ENCODE data around the gene BCAR1. TPM values are rescaled to one million over a fixed set of nuclear protein-coding genes. Genes with fewer than 3 reads are reported as not detected.
"Not testable (repeated sequence)": the region's sequence is repeated elsewhere in the genome, so short reads cannot be mapped to it uniquely, and the experiment has no call there.

The BCAR1 gene
- polyA plus RNA-seq, 6 donors from 2014 or later: not detected

DNA sequence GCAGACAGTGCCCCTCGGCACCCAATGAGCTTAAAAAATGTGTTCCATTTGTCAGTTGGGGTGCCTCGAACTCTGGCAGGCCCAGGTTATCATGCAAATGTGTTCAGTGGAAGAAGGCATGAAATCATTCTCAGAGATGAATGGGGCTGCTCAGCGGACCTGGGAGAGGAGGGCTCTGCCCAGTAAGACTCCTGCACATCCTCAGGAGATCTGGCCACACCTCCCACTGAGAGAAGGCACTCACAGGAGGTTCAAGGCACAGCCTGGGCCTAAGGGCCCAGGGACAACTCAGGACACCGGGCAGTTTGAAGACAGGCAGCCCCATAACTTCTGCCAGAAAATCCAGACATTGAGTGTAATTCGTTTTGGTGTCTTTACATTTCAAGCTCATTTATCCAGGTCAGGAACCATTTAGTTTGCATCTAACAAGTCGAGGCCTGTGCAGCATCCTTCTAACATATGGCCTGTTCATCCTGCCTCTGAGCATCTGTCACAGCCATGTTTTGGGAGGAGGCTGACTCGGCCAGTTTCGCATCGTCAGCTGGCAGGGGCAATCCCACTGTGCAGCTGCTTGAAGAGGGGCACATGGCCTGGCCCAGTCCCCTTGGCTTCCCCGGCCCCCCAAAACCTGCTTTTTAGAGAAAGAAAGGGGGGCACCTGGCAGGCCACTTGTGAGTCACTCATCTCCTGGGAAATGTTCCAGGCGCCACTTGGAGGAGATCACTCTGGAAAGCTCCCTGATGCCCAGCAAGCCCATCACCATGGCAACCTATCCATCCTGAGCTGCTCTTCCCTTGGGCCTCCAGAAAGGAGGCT lies 31.2 kb upstream of the BCAR1 start:
- Mint-ChIP-seq H3K36me3 (peaks cover 0 to 4% of the 10 kb centered on the region in 2 donors), H3K27me3 (peaks cover 15 to 27% (median 25%) of the 10 kb centered on the region in 3 donors), H3K27ac (peak overlapping the region in 1 of 6 donors; percentile 25), H3K4me3 (no peak overlapping the region), H3K4me1 (no peaks in the 10 kb centered on the region), H3K9me3 (peaks cover 0 to 1% (median 0%) of the 10 kb centered on the region in 7 donors)
- ATAC-seq (ENCODE audit: low read depth in 2 of 2) (no peak), DNase-seq (no peak)

DNA sequence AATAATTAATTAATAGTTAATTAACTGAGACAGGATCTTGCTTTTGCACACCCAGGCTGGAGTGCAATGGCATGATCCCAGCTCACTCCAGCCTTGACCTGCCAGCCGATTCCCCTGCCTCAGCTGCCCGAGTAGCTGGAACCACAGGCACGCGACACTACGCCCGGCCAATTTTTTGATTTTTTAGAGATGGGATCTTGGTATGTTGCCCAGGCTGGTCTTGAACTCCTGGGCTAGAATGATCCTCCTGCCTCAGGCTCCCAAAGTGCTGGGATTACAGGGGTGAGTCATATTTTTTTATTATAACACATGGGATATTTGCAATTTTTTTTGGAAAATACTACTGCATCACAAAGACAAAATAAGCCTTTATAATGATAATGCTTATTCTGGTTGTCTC lies 30.4 kb upstream of the BCAR1 start:
- Mint-ChIP-seq H3K36me3 (peaks cover 0 to 4% of the 10 kb centered on the region in 2 donors), H3K4me3 (no peak overlapping the region), H3K27me3 (peaks cover 15 to 34% (median 31%) of the 10 kb centered on the region in 3 donors), H3K9me3 (peaks cover 0 to 5% (median 1%) of the 10 kb centered on the region in 7 donors), H3K4me1 (no peaks in the 10 kb centered on the region), H3K27ac (no peak overlapping the region)
- no peak for ATAC-seq (ENCODE audit: low read depth in 2 of 2)
- DNase-seq: no peak

DNA sequence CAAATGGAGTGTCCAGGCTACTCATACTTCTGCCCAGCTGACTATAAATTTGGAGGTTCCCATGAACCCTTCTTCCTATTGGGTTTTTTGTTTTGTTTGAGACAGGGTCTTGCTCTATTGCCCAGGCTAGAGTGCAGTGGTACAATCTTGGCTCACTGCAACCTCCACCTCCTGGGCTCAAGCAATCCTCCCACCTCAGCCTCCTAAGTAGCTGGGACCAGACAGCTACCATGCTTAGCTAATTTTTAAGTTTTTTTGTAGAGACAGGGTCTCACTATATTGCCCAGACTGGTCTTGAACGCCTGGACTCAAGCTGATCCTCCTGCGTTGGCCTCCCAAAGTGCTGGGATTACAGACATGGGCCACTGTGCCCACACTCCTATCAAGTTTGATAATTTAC lies 29.6 kb upstream of the BCAR1 start:
- not testable (repeated sequence) for H3K36me3 Mint-ChIP-seq; ATAC-seq (ENCODE audit: low read depth in 2 of 2); H3K4me1 Mint-ChIP-seq; DNase-seq; H3K4me3 Mint-ChIP-seq; H3K9me3 Mint-ChIP-seq
- Mint-ChIP-seq H3K27me3 (peaks cover 15 to 34% (median 31%) of the 10 kb centered on the region in 3 donors), H3K27ac (peak overlapping the region in 1 of 6 donors; percentile 23)

DNA sequence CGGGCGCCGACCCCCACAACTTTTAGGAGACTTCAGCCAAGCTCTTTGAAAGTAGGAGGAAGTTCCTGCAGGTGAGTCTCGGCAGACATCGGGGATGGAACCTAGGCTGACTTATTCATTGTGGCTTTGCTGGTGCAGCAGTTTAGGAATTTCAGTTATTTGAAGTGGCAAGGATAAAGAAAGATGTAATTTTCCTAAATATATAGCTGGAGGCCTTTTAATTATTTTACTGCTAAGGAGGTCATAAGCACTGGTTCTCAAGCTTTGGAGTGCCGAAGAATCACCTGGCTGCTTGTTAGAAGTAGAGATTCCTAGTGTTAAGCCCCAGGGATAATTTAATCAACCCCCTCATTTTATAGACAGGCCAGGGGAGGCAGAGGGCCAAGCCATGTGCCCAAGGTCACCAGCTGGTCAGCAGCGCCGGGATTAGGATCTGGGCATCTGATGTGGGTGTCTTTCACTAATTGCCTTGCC lies 28.9 kb upstream of the BCAR1 start:
- no peak overlapping the region for H3K4me3 Mint-ChIP-seq
- no peaks in the 10 kb centered on the region for H3K4me1 Mint-ChIP-seq
- H3K27ac Mint-ChIP-seq: no peak overlapping the region
- no peak for DNase-seq
- ATAC-seq (ENCODE audit: low read depth in 2 of 2): no peak
- H3K36me3 Mint-ChIP-seq: no peaks in the 10 kb centered on the region
- H3K9me3 Mint-ChIP-seq: peaks cover 0 to 5% (median 1%) of the 10 kb centered on the region in 7 donors
- peaks cover 15 to 34% (median 31%) of the 10 kb centered on the region in 3 donors for H3K27me3 Mint-ChIP-seq

DNA sequence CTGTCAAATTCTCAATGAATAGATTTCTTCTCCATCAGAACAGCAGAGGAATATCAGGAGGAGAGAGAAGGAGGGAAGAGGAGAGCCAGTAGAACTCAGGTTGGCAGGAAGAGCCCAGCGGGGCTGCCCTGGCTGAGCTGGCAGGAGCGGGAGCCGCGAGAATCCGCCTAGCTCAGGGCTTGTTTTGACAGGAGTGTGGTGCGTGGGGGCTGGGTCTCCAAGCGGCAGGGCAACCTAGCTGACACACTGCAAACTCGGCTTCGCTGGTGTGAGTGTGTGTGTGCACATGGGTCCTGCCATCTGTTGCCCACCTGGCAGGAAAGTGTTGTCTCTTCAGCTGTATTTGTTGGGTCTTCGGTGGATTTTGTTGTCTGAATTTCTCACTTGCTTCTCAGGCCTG lies 27.9 kb upstream of the BCAR1 start:
- DNase-seq (no peak), ATAC-seq (ENCODE audit: low read depth in 2 of 2) (no peak)
- Mint-ChIP-seq H3K27ac (peak overlapping the region in 1 of 6 donors; percentile 54), H3K4me1 (no peaks in the 10 kb centered on the region), H3K4me3 (no peak overlapping the region), H3K36me3 (peaks cover 0 to 3% of the 10 kb centered on the region in 2 donors), H3K9me3 (peaks cover 0 to 5% (median 1%) of the 10 kb centered on the region in 7 donors), H3K27me3 (peaks cover 22 to 42% (median 39%) of the 10 kb centered on the region in 3 donors)

DNA sequence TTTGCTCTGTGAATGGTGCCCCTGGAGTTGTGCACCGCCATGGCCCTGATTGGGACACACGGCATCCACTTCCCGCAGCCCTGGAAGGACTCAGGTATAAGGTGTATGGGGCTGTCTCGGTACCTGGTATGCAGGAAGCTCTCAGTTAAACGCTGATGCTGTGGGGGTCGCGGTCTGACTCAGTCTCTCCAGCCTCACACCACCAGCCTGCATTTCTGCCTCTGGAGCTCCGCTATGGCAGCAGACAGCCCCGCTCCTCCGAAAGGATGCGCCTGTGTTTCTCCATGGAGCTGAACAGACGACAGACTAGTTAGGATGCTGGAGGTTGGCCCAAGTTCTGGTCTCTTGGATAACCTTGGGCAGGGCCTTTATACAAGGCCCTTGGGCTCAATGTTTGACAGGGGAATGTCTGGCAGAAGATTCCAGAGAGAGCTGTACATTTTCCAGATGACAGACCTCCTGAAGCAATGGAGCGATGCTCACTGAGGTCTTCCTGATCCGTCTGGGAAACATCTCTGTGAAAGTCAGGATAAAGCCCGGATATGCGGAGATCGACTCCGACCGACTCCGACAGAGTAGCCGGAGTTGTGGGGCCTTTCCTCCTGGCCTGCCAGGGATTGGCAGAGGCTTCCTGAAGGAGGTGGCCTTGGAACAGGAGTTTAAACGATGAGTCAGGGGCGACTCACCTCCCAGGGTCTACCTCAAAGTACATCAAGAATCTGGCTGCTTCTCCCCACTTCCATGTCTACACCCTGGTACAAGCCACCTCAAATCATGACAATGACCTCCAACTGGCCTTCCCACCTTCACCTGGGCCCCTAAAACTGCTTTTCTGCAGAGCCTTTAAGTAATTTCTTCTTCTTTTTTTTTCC lies 21.9 kb upstream of the BCAR1 start:
- DNase-seq (no peak), ATAC-seq (ENCODE audit: low read depth in 2 of 2) (no peak)
- H3K36me3 Mint-ChIP-seq: peaks cover 0 to 3% of the 10 kb centered on the region in 2 donors
- peak overlapping the region in 1 of 6 donors; percentile 26 for H3K27ac Mint-ChIP-seq
- no peaks in the 10 kb centered on the region for H3K4me1 Mint-ChIP-seq
- H3K4me3 Mint-ChIP-seq: peak overlapping the region in 1 of 8 donors; percentile 60
- peaks cover 21 to 51% (median 42%) of the 10 kb centered on the region in 3 donors for H3K27me3 Mint-ChIP-seq
- peaks cover 0 to 5% (median 2%) of the 10 kb centered on the region in 7 donors for H3K9me3 Mint-ChIP-seq

DNA sequence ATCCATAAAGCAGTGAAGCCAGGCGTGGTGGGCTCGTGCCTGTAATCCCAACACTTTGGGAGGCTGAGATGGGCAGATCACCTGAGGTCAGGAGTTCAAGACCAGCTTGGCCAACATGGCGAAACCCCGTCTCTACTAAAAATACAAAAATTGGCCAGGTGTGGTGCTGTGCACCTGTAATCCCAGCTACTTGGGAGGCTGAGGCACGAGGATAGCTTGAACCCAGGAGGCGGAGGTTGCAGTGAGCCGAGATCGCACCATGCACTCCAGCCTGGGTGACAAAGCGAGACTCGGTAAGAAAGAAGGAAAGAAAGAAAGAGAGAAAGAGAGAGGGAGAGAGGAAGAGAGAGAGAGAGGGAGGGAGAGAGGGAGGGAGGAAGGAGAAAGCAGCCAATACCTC lies 21.2 kb upstream of the BCAR1 start:
- H3K27ac Mint-ChIP-seq; ATAC-seq (ENCODE audit: low read depth in 2 of 2); H3K4me3 Mint-ChIP-seq; H3K4me1 Mint-ChIP-seq; DNase-seq; H3K36me3 Mint-ChIP-seq; H3K9me3 Mint-ChIP-seq: not testable (repeated sequence)
- peaks cover 24 to 55% (median 41%) of the 10 kb centered on the region in 3 donors for H3K27me3 Mint-ChIP-seq

DNA sequence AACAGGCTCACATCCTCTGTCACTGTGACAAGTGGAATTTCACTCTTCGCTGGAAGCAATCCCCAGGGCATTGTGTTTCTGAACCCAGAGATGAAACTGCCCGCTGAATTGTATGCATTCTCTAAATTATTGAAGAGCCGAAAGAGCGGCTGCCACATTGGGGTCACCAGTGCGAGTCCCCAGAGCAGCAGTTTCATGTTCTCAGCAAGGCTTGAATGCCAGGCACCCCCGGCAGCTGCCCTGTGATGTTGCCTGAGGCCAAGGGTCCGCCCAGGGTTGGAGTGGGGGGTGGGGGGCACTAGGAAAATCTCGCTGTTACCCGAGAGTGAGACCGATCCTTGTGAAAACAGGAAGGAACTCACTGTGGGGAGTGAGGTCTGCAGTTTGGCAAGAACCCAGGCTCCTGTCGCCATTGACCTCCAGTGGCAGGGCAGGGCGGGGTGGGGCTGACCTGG lies 20.7 kb upstream of the BCAR1 start:
- peaks cover 0 to 3% of the 10 kb centered on the region in 2 donors for H3K36me3 Mint-ChIP-seq
- DNase-seq (no peak), ATAC-seq (ENCODE audit: low read depth in 2 of 2) (no peak)
- peaks cover 0 to 2% (median 0%) of the 10 kb centered on the region in 7 donors for H3K9me3 Mint-ChIP-seq
- no peak overlapping the region for H3K4me3 Mint-ChIP-seq
- H3K4me1 Mint-ChIP-seq: no peaks in the 10 kb centered on the region
- peaks cover 24 to 55% (median 42%) of the 10 kb centered on the region in 3 donors for H3K27me3 Mint-ChIP-seq
- no peak overlapping the region for H3K27ac Mint-ChIP-seq

DNA sequence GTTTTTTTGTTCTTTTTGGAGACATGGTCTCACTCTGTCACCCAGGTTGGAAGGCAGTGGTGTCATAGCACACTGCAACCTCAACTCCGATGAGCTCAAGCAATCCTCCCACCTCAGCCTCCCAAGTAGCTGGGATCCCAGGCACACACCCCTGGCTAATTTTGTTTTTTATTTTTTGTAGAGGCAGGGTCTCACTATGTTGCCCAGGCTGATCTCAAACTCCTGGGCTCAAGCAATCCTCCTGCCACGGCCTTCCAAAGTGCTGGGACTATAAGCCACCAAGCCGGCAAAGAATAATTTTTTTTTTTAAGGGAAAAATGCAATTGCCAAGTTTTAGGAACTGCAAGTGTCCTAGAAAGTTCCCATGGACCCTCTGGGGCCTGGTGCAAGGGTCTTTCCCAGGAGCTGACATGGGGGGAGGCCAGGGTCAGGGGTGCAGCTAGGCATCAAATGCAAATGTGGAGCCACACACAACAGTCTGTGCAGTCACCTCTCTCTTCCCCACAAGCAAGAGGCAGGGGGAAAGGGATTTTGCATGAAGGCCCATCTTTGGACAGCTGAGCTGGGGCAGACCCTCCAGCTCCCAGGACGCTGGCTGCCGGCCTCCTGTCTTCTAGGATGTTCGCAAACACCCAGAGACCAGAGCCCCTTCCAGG lies 20.1 kb upstream of the BCAR1 start:
- Mint-ChIP-seq H3K4me1 (peaks cover under 1 to 1% (median under 1%) of the 10 kb centered on the region in 3 donors), H3K9me3 (peaks cover 0 to 2% (median 0%) of the 10 kb centered on the region in 7 donors), H3K27me3 (peaks cover 24 to 58% (median 46%) of the 10 kb centered on the region in 3 donors), H3K27ac (peak overlapping the region in 1 of 6 donors; percentile 60), H3K36me3 (peaks cover 0 to 3% of the 10 kb centered on the region in 2 donors), H3K4me3 (no peak overlapping the region)
- ATAC-seq (ENCODE audit: low read depth in 2 of 2) (no peak), DNase-seq (no peak)

DNA sequence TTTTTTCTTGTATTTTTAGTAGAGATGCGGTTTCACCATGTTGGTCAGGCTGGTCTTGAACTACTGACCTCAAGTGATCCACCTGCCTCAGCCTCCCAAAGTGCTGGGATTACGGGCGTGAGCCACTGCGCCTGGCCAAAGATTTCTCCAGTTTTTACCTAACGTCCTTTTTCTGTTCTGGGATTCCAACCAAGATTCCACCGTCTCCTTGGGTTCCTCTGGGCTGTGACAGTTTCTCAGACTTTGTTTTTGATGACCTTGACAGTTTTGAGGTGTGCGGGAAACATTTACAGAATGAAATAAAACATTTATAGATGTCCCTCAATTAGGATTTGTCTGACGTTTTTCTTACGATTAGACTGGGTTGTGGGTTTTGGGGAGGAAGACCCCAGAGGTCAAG lies 17.9 kb upstream of the BCAR1 start:
- DNase-seq; H3K36me3 Mint-ChIP-seq; H3K27ac Mint-ChIP-seq; ATAC-seq (ENCODE audit: low read depth in 2 of 2); H3K9me3 Mint-ChIP-seq: not testable (repeated sequence)
- Mint-ChIP-seq H3K4me3 (peak overlapping the region in 1 of 8 donors; percentile 22), H3K27me3 (peaks cover 24 to 63% (median 49%) of the 10 kb centered on the region in 3 donors), H3K4me1 (peaks cover 9 to 15% (median 10%) of the 10 kb centered on the region in 3 donors)

DNA sequence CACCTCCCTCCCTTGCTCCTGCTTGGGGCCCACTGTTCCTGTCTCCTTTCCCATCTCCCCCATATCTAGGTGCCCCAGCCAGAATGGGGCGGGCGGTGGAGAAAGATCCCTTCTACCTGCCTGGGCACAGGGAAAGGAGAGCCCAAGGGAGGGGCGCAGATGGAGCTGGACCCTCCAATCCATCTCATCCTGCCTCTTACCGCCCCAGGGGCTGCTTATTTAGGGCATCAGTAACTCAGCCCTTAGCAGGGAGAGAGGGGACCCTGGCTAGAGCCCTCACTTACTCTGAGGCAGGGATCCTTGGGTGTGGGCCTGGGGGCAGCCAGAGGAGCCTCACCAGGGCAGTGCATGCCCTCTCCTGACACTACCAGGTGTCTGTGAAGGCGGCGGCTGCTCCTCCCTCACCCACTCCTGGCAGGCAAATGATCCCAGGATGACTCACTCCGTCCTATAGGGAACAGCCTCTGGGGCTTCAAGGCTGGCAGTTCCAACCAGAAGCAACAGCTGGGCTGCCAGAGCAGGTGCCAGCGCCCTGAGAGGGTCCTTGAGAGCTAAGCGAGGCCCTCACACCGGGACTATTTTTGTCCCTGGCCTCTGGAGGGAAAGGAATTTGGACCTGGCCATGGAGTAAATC lies 16.3 kb upstream of the BCAR1 start:
- no peak for ATAC-seq (ENCODE audit: low read depth in 2 of 2)
- H3K27me3 Mint-ChIP-seq: peaks cover 35 to 63% (median 50%) of the 10 kb centered on the region in 3 donors
- H3K4me3 Mint-ChIP-seq: peak overlapping the region in 1 of 8 donors; percentile 25

More for the DNA sequence above, 16.3 kb upstream of the BCAR1 start:
- DNase-seq: no peak
- no peaks in the 10 kb centered on the region for H3K36me3 Mint-ChIP-seq
- peaks cover 11 to 17% (median 12%) of the 10 kb centered on the region in 3 donors for H3K4me1 Mint-ChIP-seq
- peaks cover 0 to 2% (median 0%) of the 10 kb centered on the region in 7 donors for H3K9me3 Mint-ChIP-seq
- no peak overlapping the region for H3K27ac Mint-ChIP-seq

All from naive B cell (primary cell).